WTC11 (cell line): ENCODE measurements around the gene CTNNA1. TPM values are rescaled to one million over a fixed set of nuclear protein-coding genes. Genes with fewer than 3 reads are reported as not detected.
A peak's percentile ranks its signal among the peaks of the same experiment; 100 is the strongest.

ENCODE experiments used
- ATAC-seq: fragments of 200-7000 bp; cut with Tn5 transposase; 2 replicates; pipeline ENCODE4 v1.10.0; 2021; ENCODE audit warnings: mild to moderate bottlenecking, moderate library complexity
- CTCF ChIA-PET: fragments of 300-600 bp; sonication (Branson Sonifier 250); formaldehyde crosslinking; loops from one replicate; lab custom pipeline; 2021; ENCODE audit warnings: antibody characterized with exemption; lab: Charles Lee
- POLR2A ChIA-PET: fragments of 350-600 bp; sonication (Branson Sonifier 250); formaldehyde crosslinking; loops from one replicate; lab custom pipeline; 2021; ENCODE audit warnings: antibody characterized with exemption; lab: Charles Lee
- DNase-seq: peaks from one replicate; pipeline ENCODE4 v3.0.0; 2021; ENCODE audit warnings: low spot score
- H3K27ac Mint-ChIP-seq: 2 replicates; pipeline ENCODE4 v1.8.0; 2021; ENCODE audit warnings: mixed read lengths
- H3K27me3 Mint-ChIP-seq: 2 replicates; pipeline ENCODE4 v1.8.0; 2021; ENCODE audit warnings: low read depth, mild to moderate bottlenecking, moderate library complexity, mixed read lengths
- H3K36me3 Mint-ChIP-seq: 2 replicates; pipeline ENCODE4 v1.8.0; 2021; ENCODE audit warnings: mixed read lengths
- H3K4me1 Mint-ChIP-seq: 2 replicates; pipeline ENCODE4 v1.8.0; 2022; ENCODE audit warnings: mixed read lengths
- H3K4me3 Mint-ChIP-seq: 2 replicates; pipeline ENCODE4 v1.8.0; 2021; ENCODE audit warnings: mild to moderate bottlenecking, moderate library complexity, mixed read lengths
- H3K9me3 Mint-ChIP-seq: 2 replicates; pipeline ENCODE4 v1.8.0; 2021; ENCODE audit warnings: mixed read lengths
- AR ChIP-seq: fragments of 250-450 bp; sonication (Bioruptor Pico); IDR thresholded peaks from 2 replicates; pipeline ENCODE4 v1.9.0; 2021; ENCODE audit warnings: mild to moderate bottlenecking
- ARID4B ChIP-seq: sonication (generic); formaldehyde crosslinking; IDR thresholded peaks from 2 replicates; pipeline ENCODE4 v1.8.0; 2023; ENCODE audit warnings: missing genetic modification reagents, mild to moderate bottlenecking, borderline replicate concordance
- CDX4 ChIP-seq: fragments of 250-450 bp; sonication (Bioruptor Pico); IDR thresholded peaks from 2 replicates; pipeline ENCODE4 v1.9.0; 2021; ENCODE audit warnings: moderate library complexity, mild to moderate bottlenecking, inconsistent platforms, borderline replicate concordance
- CTCF ChIP-seq: fragments of 200-600 bp; IDR thresholded peaks from 2 replicates; pipeline ENCODE4 v1.8.0; 2022; ENCODE audit warnings: antibody characterized with exemption
- E2F4 ChIP-seq: sonication (generic); formaldehyde crosslinking; IDR thresholded peaks from 2 replicates; pipeline ENCODE4 v1.8.1; 2022; ENCODE audit warnings: low read depth, mild to moderate bottlenecking, moderate library complexity, missing genetic modification reagents, borderline replicate concordance
- FOXK1 ChIP-seq: sonication (generic); formaldehyde crosslinking; IDR thresholded peaks from 2 replicates; pipeline ENCODE4 v1.8.0; 2022; ENCODE audit warnings: mild to moderate bottlenecking, moderate library complexity, missing genetic modification reagents
- GABPB1 ChIP-seq: sonication (generic); formaldehyde crosslinking; IDR thresholded peaks from 2 replicates; pipeline ENCODE4 v1.8.1; 2023; ENCODE audit warnings: mild to moderate bottlenecking, missing genetic modification reagents
- GTF2I ChIP-seq: fragments of 250-450 bp; sonication (Bioruptor Pico); conservative IDR thresholded peaks from 2 replicates; pipeline ENCODE4 v1.4.0; 2021; ENCODE audit warnings: mild to moderate bottlenecking
- HMGXB4 ChIP-seq: sonication (generic); formaldehyde crosslinking; IDR thresholded peaks from 2 replicates; pipeline ENCODE4 v1.8.1; 2023; ENCODE audit warnings: mild to moderate bottlenecking, moderate library complexity, missing genetic modification reagents
- JUN ChIP-seq: sonication (generic); formaldehyde crosslinking; IDR thresholded peaks from 2 replicates; pipeline ENCODE4 v1.8.0; 2023; ENCODE audit warnings: mild to moderate bottlenecking, missing genetic modification reagents
- NFATC4 ChIP-seq: fragments of 250-450 bp; sonication (Bioruptor Pico); IDR thresholded peaks from 2 replicates; pipeline ENCODE4 v1.9.0; 2021; ENCODE audit warnings: mild to moderate bottlenecking
- NFE2L1 ChIP-seq: sonication (generic); formaldehyde crosslinking; IDR thresholded peaks from 2 replicates; pipeline ENCODE4 v1.8.1; 2023; ENCODE audit warnings: missing genetic modification reagents
- USF2 ChIP-seq: sonication (generic); formaldehyde crosslinking; IDR thresholded peaks from 2 replicates; pipeline ENCODE4 v1.8.1; 2023; ENCODE audit warnings: mild to moderate bottlenecking, missing genetic modification reagents, moderate library complexity
- ZBTB21 ChIP-seq: sonication (generic); formaldehyde crosslinking; IDR thresholded peaks from 2 replicates; pipeline ENCODE4 v1.8.1; 2023; ENCODE audit warnings: mild to moderate bottlenecking, missing genetic modification reagents, borderline replicate concordance
- ZBTB43 ChIP-seq: sonication (generic); formaldehyde crosslinking; IDR thresholded peaks from 2 replicates; pipeline ENCODE4 v1.8.1; 2023; ENCODE audit warnings: mild to moderate bottlenecking, missing genetic modification reagents
- ZNF423 ChIP-seq: fragments of 250-450 bp; sonication (Bioruptor Pico); IDR thresholded peaks from 2 replicates; pipeline ENCODE4 v2.1.2; 2022; ENCODE audit warnings: mild to moderate bottlenecking, moderate library complexity
- total RNA-seq: library from RNA; stranded (reverse); gene quantifications from 3 replicates; pipeline ENCODE4 v1.2.3, GENCODE V29; 2021

Gene CTNNA1
- total RNA-seq, 1 experiment from 2014 or later: 309 TPM

GRCh38 chr5:138789771-138790242 is 36.6 kb downstream of the CTNNA1 start:
- H3K27me3 Mint-ChIP-seq: no peaks in the 10 kb centered on the region
- no peak overlapping the region for H3K4me3 Mint-ChIP-seq
- H3K9me3 Mint-ChIP-seq: no peaks in the 10 kb centered on the region
- ChIA-PET CTCF (interaction anchor here (0.6 to 3.4 kb wide), 80 partner anchors 8 to 503 kb away, joined by 3 to 23 read pairs (median 4); partner anchors contain the start of genes CTNNA1, FAM53C and MATR3), POLR2A (interaction anchor here (0.6 kb wide), 2 partner anchors 8 to 21 kb away, joined by 4 to 10 read pairs; no protein-coding TSS in a partner anchor)
- DNase-seq: peak; percentile 15
- peak; percentile 37; the same call in 1 of the 2 replicates for TF ChIP-seq CTCF
- no peak for TF ChIP-seq HMGXB4 (CRISPR knock-in tag)
- peaks cover 25% of the 10 kb centered on the region for H3K4me1 Mint-ChIP-seq
- ATAC-seq: peak; percentile 93
- H3K27ac Mint-ChIP-seq: peak overlapping the region; percentile 91
- peaks cover 7% of the 10 kb centered on the region for H3K36me3 Mint-ChIP-seq

- peak overlapping the region; percentile 24; the same call in 1 of the 2 replicates for H3K27ac Mint-ChIP-seq
- DNase-seq (no peak), ATAC-seq (no peak)
- H3K27me3 Mint-ChIP-seq: no peaks in the 10 kb centered on the region
- ChIA-PET CTCF (interaction anchor here (0.9 to 3.4 kb wide), 20 partner anchors 7 to 211 kb away, joined by 3 to 23 read pairs (median 8); no protein-coding TSS in a partner anchor), POLR2A (no interaction called here)
- peaks cover 26% of the 10 kb centered on the region for H3K4me1 Mint-ChIP-seq
- H3K4me3 Mint-ChIP-seq: no peak overlapping the region
- peaks cover 7% of the 10 kb centered on the region for H3K36me3 Mint-ChIP-seq
- H3K9me3 Mint-ChIP-seq: no peaks in the 10 kb centered on the region
- TF ChIP-seq USF2 (CRISPR knock-in tag) (no peak), ARID4B (CRISPR knock-in tag) (no peak), CDX4 (CRISPR knock-in tag) (no peak), FOXK1 (CRISPR knock-in tag) (no peak), GABPB1 (CRISPR knock-in tag) (no peak), JUN (no peak), AR (no peak), CTCF (no peak), NFE2L1 (CRISPR knock-in tag) (no peak), GTF2I (CRISPR knock-in tag) (no peak), ZBTB43 (CRISPR knock-in tag) (no peak), ZBTB21 (CRISPR knock-in tag) (no peak), ZNF423 (CRISPR knock-in tag) (no peak), E2F4 (CRISPR knock-in tag) (no peak), NFATC4 (CRISPR knock-in tag) (no peak)
These were observed 37.5 kb downstream of the CTNNA1 start for GRCh38 chr5:138790684-138791083.
